Stomach (tissue), 4 donors: ENCODE results near the gene TIMM8A.

Source experiments
- CTCF ChIP-seq, 7 experiments: fragments of 450-650 bp in 4 of 7; fragments of 200-600 bp in 3 of 7; sonication (generic) in 3 of 7; IDR thresholded peaks; one replicate each; pipeline ENCODE4 v1.5.1; 2016 to 2019; ENCODE audit warnings: antibody characterized with exemption in 7 of 7, control low read depth in 2 of 7, mild to moderate bottlenecking in 1 of 7
- POLR2A ChIP-seq, 4 donors: fragments of 450-650 bp; IDR thresholded peaks; one replicate each; pipeline ENCODE4 v1.6.1; 2016; ENCODE audit warnings: antibody characterized with exemption in 4 of 4, control low read depth in 2 of 4, mild to moderate bottlenecking in 1 of 4, moderate library complexity in 1 of 4
- POLR2AphosphoS5 ChIP-seq, 3 donors: sonication (generic); formaldehyde crosslinking; IDR thresholded peaks; one replicate each; pipeline ENCODE4 v1.6.1; 2016; ENCODE audit warnings: antibody characterized with exemption in 3 of 3

- no peak for TF ChIP-seq POLR2AphosphoS5 (IDR thresholded peaks at IDR 0.05)
- TF ChIP-seq POLR2A (IDR thresholded peaks at IDR 0.05) = no peak
- TF ChIP-seq CTCF (IDR thresholded peaks at IDR 0.05) = no peak
Observed at GRCh38 chrX:101303790-101304189, 44.8 kb downstream of the TIMM8A start.
